WTC11 (cell line): ENCODE measurements around the gene P2RY4.

Source experiments
- NR2C2 ChIP-seq: sonication (generic); formaldehyde crosslinking; IDR thresholded peaks from 2 replicates; pipeline ENCODE4 v1.8.0; 2022; ENCODE audit warnings: mild to moderate bottlenecking, missing genetic modification reagents
- TEAD1 ChIP-seq: sonication (generic); formaldehyde crosslinking; IDR thresholded peaks from 2 replicates; pipeline ENCODE4 v1.8.0; 2022; ENCODE audit warnings: mild to moderate bottlenecking, missing genetic modification reagents
- TF ChIP-seq, protein P1 (sequence below): fragments of 200-600 bp; IDR thresholded peaks from 2 replicates; pipeline ENCODE4 v1.8.0; 2022; ENCODE audit warnings: antibody characterized with exemption

DNA sequence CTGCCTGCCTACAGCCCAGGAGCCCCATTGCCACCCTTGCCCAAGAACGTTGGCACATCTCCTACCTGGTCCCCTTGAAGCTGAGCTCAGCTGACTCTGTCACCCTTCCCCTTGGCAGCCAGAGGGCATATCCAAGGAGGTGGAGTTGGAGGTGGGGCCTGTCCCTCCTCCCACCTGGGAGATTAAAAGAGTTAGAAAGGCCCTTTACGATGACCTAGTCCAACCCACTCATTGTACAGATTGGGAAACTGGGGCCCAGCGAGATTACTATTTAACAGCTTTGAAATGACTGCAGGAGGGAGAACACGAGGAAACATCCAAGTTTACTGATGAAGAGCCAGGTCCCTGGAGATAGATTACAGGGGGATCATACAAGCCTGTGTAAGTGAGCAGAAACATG is at the start of gene P2RY4:
- TF ChIP-seq, protein P1, sequence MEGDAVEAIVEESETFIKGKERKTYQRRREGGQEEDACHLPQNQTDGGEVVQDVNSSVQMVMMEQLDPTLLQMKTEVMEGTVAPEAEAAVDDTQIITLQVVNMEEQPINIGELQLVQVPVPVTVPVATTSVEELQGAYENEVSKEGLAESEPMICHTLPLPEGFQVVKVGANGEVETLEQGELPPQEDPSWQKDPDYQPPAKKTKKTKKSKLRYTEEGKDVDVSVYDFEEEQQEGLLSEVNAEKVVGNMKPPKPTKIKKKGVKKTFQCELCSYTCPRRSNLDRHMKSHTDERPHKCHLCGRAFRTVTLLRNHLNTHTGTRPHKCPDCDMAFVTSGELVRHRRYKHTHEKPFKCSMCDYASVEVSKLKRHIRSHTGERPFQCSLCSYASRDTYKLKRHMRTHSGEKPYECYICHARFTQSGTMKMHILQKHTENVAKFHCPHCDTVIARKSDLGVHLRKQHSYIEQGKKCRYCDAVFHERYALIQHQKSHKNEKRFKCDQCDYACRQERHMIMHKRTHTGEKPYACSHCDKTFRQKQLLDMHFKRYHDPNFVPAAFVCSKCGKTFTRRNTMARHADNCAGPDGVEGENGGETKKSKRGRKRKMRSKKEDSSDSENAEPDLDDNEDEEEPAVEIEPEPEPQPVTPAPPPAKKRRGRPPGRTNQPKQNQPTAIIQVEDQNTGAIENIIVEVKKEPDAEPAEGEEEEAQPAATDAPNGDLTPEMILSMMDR: no peak
- TF ChIP-seq NR2C2 (CRISPR knock-in tag) (no peak), TEAD1 (CRISPR knock-in tag) (no peak)
